ENCODE measurements around the gene SETD6. TPM values are rescaled to one million over a fixed set of nuclear protein-coding genes. Genes with fewer than 3 reads are reported as not detected.

Gene SETD6
- total RNA-seq, 1 donor from 2014 or later = 25.0 TPM

DNA sequence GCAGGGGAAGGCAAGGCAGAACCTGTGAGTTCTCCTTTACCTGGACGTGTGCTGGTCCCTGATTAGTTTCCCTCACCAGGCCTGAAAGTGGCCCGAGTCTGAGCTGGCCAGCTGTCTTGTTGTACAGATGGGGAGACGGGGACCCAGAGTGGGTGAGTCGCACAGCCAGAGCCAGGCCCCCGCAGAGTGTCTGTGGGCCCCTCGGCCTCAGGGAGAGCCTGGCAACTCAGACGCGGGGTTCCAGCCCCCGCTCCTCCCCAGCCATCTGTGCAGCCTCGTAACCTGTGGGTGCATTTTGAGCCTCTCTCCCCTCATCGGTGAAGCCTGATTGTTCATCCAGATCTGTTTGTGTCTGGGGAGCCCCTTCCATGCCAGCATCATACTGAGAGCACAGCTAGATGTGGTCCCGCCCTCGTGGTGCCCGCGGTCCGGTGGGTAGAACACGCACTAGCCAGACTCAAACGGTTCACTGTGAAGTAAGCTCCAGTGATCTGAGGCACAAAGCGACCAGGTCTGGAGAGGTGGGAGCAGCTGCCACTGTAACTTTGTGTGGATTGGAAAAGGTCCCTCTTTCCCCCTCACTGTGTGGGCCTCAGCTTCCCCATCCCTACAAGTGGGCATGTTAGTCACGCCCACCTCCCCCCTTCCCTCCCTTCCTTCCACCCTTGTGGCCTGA is 21.4 kb upstream of the SETD6 start:
- no peaks in the 10 kb centered on the region for H3K9me3 Mint-ChIP-seq
- Histone ChIP-seq H3K36me3 (no peaks in the 10 kb centered on the region), H3K4me3 (no peak overlapping the region), H3K9ac (no peak overlapping the region), H3K79me2 (ENCODE audit: low read depth) (no peaks in the 10 kb centered on the region), H3K27me3 (no peaks in the 10 kb centered on the region), H3K4me1 (peaks cover 29% of the 10 kb centered on the region), H3F3A (ENCODE audit: low read depth) (peaks cover 23% of the 10 kb centered on the region), H2AFZ (replicated peaks) (no peak overlapping the region), H3K9me3 (ENCODE audit: low read depth) (no peaks in the 10 kb centered on the region), H3K4me2 (no peak overlapping the region), H4K20me1 (ENCODE audit: low read depth) (no peaks in the 10 kb centered on the region), H3K27ac (no peak overlapping the region)
- peaks cover 73% of the 10 kb centered on the region for H3K4me1 Mint-ChIP-seq
- peaks cover 15% of the 10 kb centered on the region for H3K27me3 Mint-ChIP-seq (ENCODE audit: insufficient read depth, low read depth)
- no peaks in the 10 kb centered on the region for H3K36me3 Mint-ChIP-seq
- TF ChIP-seq EZH2 (IDR thresholded peaks at IDR 0.05) (no peak), CTCF (IDR thresholded peaks at IDR 0.05) (no peak)
- DNase-seq (ENCODE audit: low spot score) = no peak
- H3K4me3 Mint-ChIP-seq = no peak overlapping the region
- peak overlapping the region; percentile 98 for H3K27ac Mint-ChIP-seq

- H2AFZ ChIP-seq (replicated peaks) = peak overlapping the region; percentile 62
- H3K4me1 ChIP-seq = peaks cover 32% of the 10 kb centered on the region
- Mint-ChIP-seq H3K9me3 (no peaks in the 10 kb centered on the region), H3K4me3 (peak overlapping the region; percentile 68), H3K4me1 (peaks cover 74% of the 10 kb centered on the region), H3K36me3 (no peaks in the 10 kb centered on the region), H3K27ac (peak overlapping the region; percentile 100), H3K27me3 (ENCODE audit: insufficient read depth, low read depth) (peaks cover 17% of the 10 kb centered on the region)
- peak overlapping the region; percentile 24 for H3K4me2 ChIP-seq
- no peaks in the 10 kb centered on the region for H3K36me3 ChIP-seq
- H3K9ac ChIP-seq = no peak overlapping the region
- no peaks in the 10 kb centered on the region for H4K20me1 ChIP-seq (ENCODE audit: low read depth)
- no peak overlapping the region for H3K4me3 ChIP-seq
- H3F3A ChIP-seq (ENCODE audit: low read depth) = peaks cover 23% of the 10 kb centered on the region
- peak overlapping the region; percentile 33 for H3K27ac ChIP-seq
- H3K79me2 ChIP-seq (ENCODE audit: low read depth) = no peaks in the 10 kb centered on the region
- no peaks in the 10 kb centered on the region for H3K27me3 ChIP-seq
- no peaks in the 10 kb centered on the region for H3K9me3 ChIP-seq (ENCODE audit: low read depth)
- TF ChIP-seq CTCF (IDR thresholded peaks at IDR 0.05) (peak; percentile 62), EZH2 (IDR thresholded peaks at IDR 0.05) (no peak), EZH2phosphoT487 (IDR thresholded peaks at IDR 0.05) (no peak)
- DNase-seq (ENCODE audit: low spot score) = peak; percentile 97
Observed at GRCh38 chr16:58494981-58495520, 20.3 kb upstream of the SETD6 start.

GRCh38 chr16:58495521-58496331 is 19.6 kb upstream of the SETD6 start:
- peaks cover 17% of the 10 kb centered on the region for H3K27me3 Mint-ChIP-seq (ENCODE audit: insufficient read depth, low read depth)
- peak overlapping the region; percentile 100 for H3K27ac Mint-ChIP-seq
- H3K27ac ChIP-seq = peak overlapping the region; percentile 33
- peak overlapping the region; percentile 24 for H3K4me2 ChIP-seq
- H3K4me1 ChIP-seq = peaks cover 38% of the 10 kb centered on the region
- H3K4me3 Mint-ChIP-seq = peak overlapping the region; percentile 68
- H3K36me3 ChIP-seq = no peaks in the 10 kb centered on the region
- H3F3A ChIP-seq (ENCODE audit: low read depth) = peaks cover 23% of the 10 kb centered on the region
- no peaks in the 10 kb centered on the region for H3K36me3 Mint-ChIP-seq
- no peak overlapping the region for H3K9ac ChIP-seq
- H3K9me3 Mint-ChIP-seq = no peaks in the 10 kb centered on the region
- peaks cover 71% of the 10 kb centered on the region for H3K4me1 Mint-ChIP-seq
- peak; percentile 55 for DNase-seq (ENCODE audit: low spot score)
- H3K79me2 ChIP-seq (ENCODE audit: low read depth) = no peaks in the 10 kb centered on the region
- H3K27me3 ChIP-seq = peaks cover 5% of the 10 kb centered on the region
- no peaks in the 10 kb centered on the region for H3K9me3 ChIP-seq (ENCODE audit: low read depth)
- no peaks in the 10 kb centered on the region for H4K20me1 ChIP-seq (ENCODE audit: low read depth)
- TF ChIP-seq CTCF (IDR thresholded peaks at IDR 0.05) = no peak
- TF ChIP-seq EZH2phosphoT487 (IDR thresholded peaks at IDR 0.05) = no peak
- TF ChIP-seq EZH2 (IDR thresholded peaks at IDR 0.05) = no peak
- H3K4me3 ChIP-seq = no peak overlapping the region
- peak overlapping the region; percentile 62 for H2AFZ ChIP-seq (replicated peaks)
